IMR-90 (cell line): ENCODE data around the gene GAPDH. TPM values are rescaled to one million over a fixed set of nuclear protein-coding genes. Genes with fewer than 3 reads are reported as not detected.
"Not testable (repeated sequence)": the region's sequence is repeated elsewhere in the genome, so short reads cannot be mapped to it uniquely, and the experiment has no call there.

Experiments
- ATAC-seq: fragments of 200-7000 bp; cut with Tn5 transposase; 2 replicates; pipeline ENCODE4 v1.9.1; 2020; ENCODE audit warnings: low read depth, mild to moderate bottlenecking, moderate library complexity
- BruUV-seq: library from RNA; stranded (reverse); fragments of 400-500 nt; replicated peaks from 2 replicates; lab custom pipeline; 2021; lab: Mats Ljungman, UMichigan
- CTCF ChIA-PET: fragments of 300-600 bp; formaldehyde crosslinking; extraction: SDS; loops from one replicate; lab custom pipeline; 2021; ENCODE audit warnings: antibody characterized with exemption; lab: Yijun Ruan, JAX
- POLR2A ChIA-PET: fragments of 300-600 bp; sonication (Branson Sonifier 250); formaldehyde crosslinking; loops from one replicate; lab custom pipeline; 2022; ENCODE audit warnings: antibody characterized with exemption; ENCODE audit not compliant: unreplicated experiment; lab: Charles Lee
- DNase-seq: peaks from one replicate; pipeline ENCODE4 v3.0.0; 2013
- H2AFZ ChIP-seq: replicated peaks from 2 replicates; pipeline ENCODE3; 2013; ENCODE audit warnings: low read length, mild to moderate bottlenecking; ENCODE audit not compliant: poor library complexity
- H2AK5ac ChIP-seq: 2 replicates; pipeline ENCODE4 v1.6.1; 2013; ENCODE audit warnings: low read depth, low read length, inconsistent platforms
- H2AK9ac ChIP-seq: replicated peaks from 2 replicates; pipeline ENCODE3; 2013; ENCODE audit warnings: mild to moderate bottlenecking, low read depth, low read length, moderate library complexity; ENCODE audit not compliant: poor library complexity
- H2BK120ac ChIP-seq: 2 replicates; pipeline ENCODE4 v1.6.1; 2013; ENCODE audit warnings: low read depth, low read length, inconsistent platforms
- H2BK15ac ChIP-seq: 3 replicates; pipeline ENCODE4 v1.6.1; 2013; ENCODE audit warnings: low read depth, low read length, inconsistent platforms
- H2BK20ac ChIP-seq: 2 replicates; pipeline ENCODE4 v1.6.1; 2013; ENCODE audit warnings: low read depth, mild to moderate bottlenecking, inconsistent platforms, low read length, moderate library complexity
- H2BK5ac ChIP-seq: 2 replicates; pipeline ENCODE4 v1.6.1; 2013; ENCODE audit warnings: mild to moderate bottlenecking, low read depth, low read length, inconsistent platforms; ENCODE audit not compliant: poor library complexity, severe bottlenecking
- H3K14ac ChIP-seq: replicated peaks from 2 replicates; pipeline ENCODE4 v1.6.1; 2013; ENCODE audit warnings: low read depth, low read length, inconsistent platforms
- H3K18ac ChIP-seq: 2 replicates; pipeline ENCODE4 v1.6.1; 2013; ENCODE audit warnings: low read depth, low read length, control low read depth
- H3K23ac ChIP-seq: 2 replicates; pipeline ENCODE4 v1.6.1; 2013; ENCODE audit warnings: low read depth, low read length, inconsistent platforms
- H3K27ac ChIP-seq: 2 replicates; pipeline ENCODE4 v1.5.1; 2013; ENCODE audit warnings: mild to moderate bottlenecking, control low read depth, low read length; ENCODE audit not compliant: insufficient read depth
- H3K27me3 ChIP-seq: 2 replicates; pipeline ENCODE4 v1.6.1; 2013; ENCODE audit warnings: low read length; ENCODE audit not compliant: control insufficient read depth, insufficient read depth
- H3K36me3 ChIP-seq: 2 replicates; pipeline ENCODE4 v1.6.1; 2013; ENCODE audit warnings: low read length, mixed read lengths; ENCODE audit not compliant: control insufficient read depth, insufficient read depth
- H3K4ac ChIP-seq: 2 replicates; pipeline ENCODE4 v1.6.1; 2013; ENCODE audit warnings: low read depth, low read length, inconsistent platforms
- H3K4me1 ChIP-seq: 2 replicates; pipeline ENCODE4 v1.6.1; 2013; ENCODE audit warnings: low read length, mixed read lengths; ENCODE audit not compliant: control insufficient read depth, insufficient read depth
- H3K4me2 ChIP-seq: 2 replicates; pipeline ENCODE4 v1.6.1; 2013; ENCODE audit warnings: low read depth, mild to moderate bottlenecking, control low read depth, low read length, moderate library complexity
- H3K4me3 ChIP-seq: 2 replicates; pipeline ENCODE4 v1.5.1; 2013; ENCODE audit warnings: low read depth, mild to moderate bottlenecking, control low read depth, low read length, moderate library complexity; ENCODE audit not compliant: insufficient read depth
- H3K56ac ChIP-seq: 2 replicates; pipeline ENCODE4 v1.6.1; 2013; ENCODE audit warnings: low read length, inconsistent platforms; ENCODE audit not compliant: insufficient read depth; ENCODE audit errors: extremely low read depth
- H3K79me1 ChIP-seq, 2 experiments: 2 replicates each; pipeline ENCODE4 v1.6.1; 2013; ENCODE audit warnings: low read length in 2 of 2, inconsistent platforms in 1 of 2, low read depth in 1 of 2
- H3K9ac ChIP-seq: 2 replicates; pipeline ENCODE4 v1.6.1; 2013; ENCODE audit warnings: low read depth, low read length, control low read depth
- H3K9me1 ChIP-seq: 2 replicates; pipeline ENCODE4 v1.6.1; 2013; ENCODE audit warnings: low read length, inconsistent platforms; ENCODE audit not compliant: insufficient read depth
- H3K9me3 ChIP-seq: 2 replicates; pipeline ENCODE4 v1.6.1; 2013; ENCODE audit warnings: low read length; ENCODE audit not compliant: control insufficient read depth, insufficient read depth
- H4K20me1 ChIP-seq: 2 replicates; pipeline ENCODE4 v1.6.1; 2013; ENCODE audit warnings: low read length, inconsistent platforms; ENCODE audit not compliant: insufficient read depth
- H4K5ac ChIP-seq: 2 replicates; pipeline ENCODE4 v1.6.1; 2013; ENCODE audit warnings: mild to moderate bottlenecking, low read depth, low read length, control low read depth
- H4K8ac ChIP-seq, 2 experiments: 2 replicates each; pipeline ENCODE4 v1.6.1; 2013; ENCODE audit warnings: low read depth in 2 of 2, low read length in 2 of 2, control low read depth in 1 of 2, inconsistent platforms in 1 of 2
- H4K91ac ChIP-seq: 2 replicates; pipeline ENCODE4 v1.6.1; 2013; ENCODE audit warnings: low read depth, low read length, inconsistent platforms; ENCODE audit not compliant: insufficient read depth
- MAZ ChIP-seq: IDR thresholded peaks from 2 replicates; pipeline ENCODE4 v1.6.1; 2012; ENCODE audit warnings: low read depth, mild to moderate bottlenecking, low read length, improper control_type of control experiment, moderate library complexity, borderline replicate concordance
- MXI1 ChIP-seq: IDR thresholded peaks from 2 replicates; pipeline ENCODE4 v1.6.1; 2012; ENCODE audit warnings: low read depth, mild to moderate bottlenecking, low read length, moderate library complexity, borderline replicate concordance
- RAD21 ChIP-seq: IDR thresholded peaks from 2 replicates; pipeline ENCODE4 v1.6.1; 2012; ENCODE audit warnings: low read length, improper control_type of control experiment
- SMC3 ChIP-seq: fragments of 150-350 bp; IDR thresholded peaks from 2 replicates; pipeline ENCODE4 v1.6.1; 2016; ENCODE audit warnings: low read depth, mild to moderate bottlenecking, antibody characterized with exemption, low read length, moderate library complexity
- WGBS, 2 experiments: methylation state at CpG; one replicate each; pipeline versions ENCODE4 v1.1.5 to v1.1.7; 2013; ENCODE audit warnings: missing lambda C conversion rate in 2 of 2; ENCODE audit not compliant: insufficient read length in 1 of 2; ENCODE audit errors: extremely low coverage in 2 of 2; 5-methylcytosine and 5-hydroxymethylcytosine counted together
- dilution Hi-C: fragments of 300-500 bp; cut with HindIII; formaldehyde crosslinking; loops from one replicate; pipeline ENCODE4 v1.14.3; 2018; ENCODE audit warnings: low sequenced_read_pairs; ENCODE audit not compliant: unreplicated experiment
- in situ Hi-C: fragments of 300-500 bp; cut with MboI; formaldehyde crosslinking; loops from 3 replicates; pipeline ENCODE4 v1.14.3; 2019; ENCODE audit warnings: low sequenced_read_pairs, inconsistent platforms, mixed read lengths
- intact Hi-C: fragments of 100-400 bp; cut with micrococcal nuclease; formaldehyde crosslinking; loops from 2 replicates; pipeline ENCODE4 v1.10.0; 2022
- polyA plus RNA-seq, 3 experiments: library from polyadenylated mRNA; depleted of rRNA; stranded (reverse); fragments of >200 nt; gene quantifications; 2 replicates each; pipeline ENCODE4 v1.2.3, GENCODE V29; 2012; ENCODE audit warnings: low replicate concordance in 1 of 3
- total RNA-seq: library from RNA; depleted of rRNA; stranded (reverse); fragments of >200 nt; gene quantifications from 2 replicates; pipeline ENCODE4 v1.2.3, GENCODE V29; 2012
- TF ChIP-seq, protein P1 (sequence below): conservative IDR thresholded peaks from 2 replicates; pipeline ENCODE4 v1.5.1; 2012; ENCODE audit warnings: mild to moderate bottlenecking, low read depth, low read length, improper control_type of control experiment

The GAPDH gene
- total and polyA plus RNA-seq, 2 of the 4 experiments (the other 2 are of a cell fraction) = 12,939 to 21,893 TPM

DNA sequence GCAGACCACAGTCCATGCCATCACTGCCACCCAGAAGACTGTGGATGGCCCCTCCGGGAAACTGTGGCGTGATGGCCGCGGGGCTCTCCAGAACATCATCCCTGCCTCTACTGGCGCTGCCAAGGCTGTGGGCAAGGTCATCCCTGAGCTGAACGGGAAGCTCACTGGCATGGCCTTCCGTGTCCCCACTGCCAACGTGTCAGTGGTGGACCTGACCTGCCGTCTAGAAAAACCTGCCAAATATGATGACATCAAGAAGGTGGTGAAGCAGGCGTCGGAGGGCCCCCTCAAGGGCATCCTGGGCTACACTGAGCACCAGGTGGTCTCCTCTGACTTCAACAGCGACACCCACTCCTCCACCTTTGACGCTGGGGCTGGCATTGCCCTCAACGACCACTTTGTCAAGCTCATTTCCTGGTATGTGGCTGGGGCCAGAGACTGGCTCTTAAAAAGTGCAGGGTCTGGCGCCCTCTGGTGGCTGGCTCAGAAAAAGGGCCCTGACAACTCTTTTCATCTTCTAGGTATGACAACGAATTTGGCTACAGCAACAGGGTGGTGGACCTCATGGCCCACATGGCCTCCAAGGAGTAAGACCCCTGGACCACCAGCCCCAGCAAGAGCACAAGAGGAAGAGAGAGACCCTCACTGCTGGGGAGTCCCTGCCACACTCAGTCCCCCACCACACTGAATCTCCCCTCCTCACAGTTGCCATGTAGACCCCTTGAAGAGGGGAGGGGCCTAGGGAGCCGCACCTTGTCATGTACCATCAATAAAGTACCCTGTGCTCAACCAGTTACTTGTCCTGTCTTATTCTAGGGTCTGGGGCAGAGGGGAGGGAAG is 3.5 kb downstream of the GAPDH start:
- intact Hi-C loops = loop anchor here (1.0 kb wide), 1 partner anchor 114 kb away; no protein-coding TSS in a partner anchor
- Histone ChIP-seq H3K36me3 (peaks cover 57% of the 10 kb centered on the region), H2AK5ac (peak overlapping the region; percentile 10; the same call in 1 of the 2 replicates), H3K4me1 (peaks cover 12% of the 10 kb centered on the region), H3K4me3 (peak overlapping the region; percentile 66; the same call in 1 of the 2 replicates), H3K14ac (0 out of 2 replicates have a peak overlapping the region, but pooled peaks have one; percentile 15), H3K79me1 (peaks cover 0 to 70% of the 10 kb centered on the region in 2 experiments; a peak in 3 of 4 replicates), H3K4me2 (peak overlapping the region; percentile 89), H2AK9ac (peak overlapping the region; percentile 83), H2BK5ac (peak overlapping the region; percentile 9), H3K9ac (peak overlapping the region; percentile 11; the same call in 1 of the 2 replicates), H4K20me1 (peaks cover 75% of the 10 kb centered on the region), H4K8ac (peak overlapping the region; percentile 2 to 11; a peak in 1 of 4 replicates), H3K27ac (peak overlapping the region; percentile 18; the same call in 1 of the 2 replicates)
- CTCF ChIA-PET = interaction anchor here (0.6 to 1.9 kb wide), 5 partner anchors 11 to 59 kb away, joined by 3 to 8 read pairs (median 4); no protein-coding TSS in a partner anchor
- H2BK20ac ChIP-seq, H4K91ac ChIP-seq, H3K23ac ChIP-seq, dilution Hi-C loops, H3K9me1 ChIP-seq, ATAC-seq, H3K9me3 ChIP-seq, H2BK15ac ChIP-seq, in situ Hi-C loops, H2AFZ ChIP-seq, H2BK120ac ChIP-seq, H3K27me3 ChIP-seq, H3K4ac ChIP-seq, H3K56ac ChIP-seq, H3K18ac ChIP-seq, H4K5ac ChIP-seq: not testable (repeated sequence)
- 0 out of 2 replicates have a peak, but pooled peaks have one; percentile 34 for TF ChIP-seq MXI1
- peak; percentile 44; the same call in 1 of the 2 replicates for TF ChIP-seq SMC3
- TF ChIP-seq, protein P1, sequence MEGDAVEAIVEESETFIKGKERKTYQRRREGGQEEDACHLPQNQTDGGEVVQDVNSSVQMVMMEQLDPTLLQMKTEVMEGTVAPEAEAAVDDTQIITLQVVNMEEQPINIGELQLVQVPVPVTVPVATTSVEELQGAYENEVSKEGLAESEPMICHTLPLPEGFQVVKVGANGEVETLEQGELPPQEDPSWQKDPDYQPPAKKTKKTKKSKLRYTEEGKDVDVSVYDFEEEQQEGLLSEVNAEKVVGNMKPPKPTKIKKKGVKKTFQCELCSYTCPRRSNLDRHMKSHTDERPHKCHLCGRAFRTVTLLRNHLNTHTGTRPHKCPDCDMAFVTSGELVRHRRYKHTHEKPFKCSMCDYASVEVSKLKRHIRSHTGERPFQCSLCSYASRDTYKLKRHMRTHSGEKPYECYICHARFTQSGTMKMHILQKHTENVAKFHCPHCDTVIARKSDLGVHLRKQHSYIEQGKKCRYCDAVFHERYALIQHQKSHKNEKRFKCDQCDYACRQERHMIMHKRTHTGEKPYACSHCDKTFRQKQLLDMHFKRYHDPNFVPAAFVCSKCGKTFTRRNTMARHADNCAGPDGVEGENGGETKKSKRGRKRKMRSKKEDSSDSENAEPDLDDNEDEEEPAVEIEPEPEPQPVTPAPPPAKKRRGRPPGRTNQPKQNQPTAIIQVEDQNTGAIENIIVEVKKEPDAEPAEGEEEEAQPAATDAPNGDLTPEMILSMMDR = peak; percentile 64
- 0 out of 2 replicates have a peak, but pooled peaks have one; percentile 19 for TF ChIP-seq MAZ
- TF ChIP-seq RAD21 = peak; percentile 52
- BruUV-seq = TSS peak; percentile 98
- WGBS, 2 experiments = 38% methylated on average over 3 of the region's 17 CpGs; no CpG with 5 or more reads in 1 of the 2 experiments
- POLR2A ChIA-PET = interaction anchor here (0.7 kb wide), 2 partner anchors 10 to 209 kb away, joined by 3 to 4 read pairs; no protein-coding TSS in a partner anchor
- DNase-seq = peak; percentile 81
